Transverse colon (tissue), 4 donors: ENCODE measurements around the gene GRM4. TPM values are rescaled to one million over a fixed set of nuclear protein-coding genes. Genes with fewer than 3 reads are reported as not detected.

ENCODE experiments used
- DNase-seq: peaks from one replicate; pipeline ENCODE4 v3.0.0-alpha.2; 2019
- H3K27ac ChIP-seq, 4 donors: fragments of 200-600 bp; sonication (generic); 2 replicates each; pipeline ENCODE4 v1.5.1; 2016 to 2018; ENCODE audit warnings: inconsistent platforms in 4 of 4
- H3K27me3 ChIP-seq: fragments of 200-600 bp; sonication (generic); 2 replicates; pipeline ENCODE4 v1.5.1; 2017; ENCODE audit warnings: inconsistent platforms
- H3K36me3 ChIP-seq, 4 donors: fragments of 200-600 bp; sonication (generic); 2 replicates each; pipeline ENCODE4 v1.5.1; 2017 to 2019; ENCODE audit warnings: inconsistent platforms in 4 of 4
- H3K4me1 ChIP-seq, 4 donors: fragments of 200-600 bp; sonication (generic); 2 replicates each; pipeline ENCODE4 v1.5.1; 2017 to 2020; ENCODE audit warnings: inconsistent platforms in 4 of 4
- H3K4me3 ChIP-seq, 4 donors: fragments of 200-600 bp; sonication (generic); 1 replicate in 1 of 4; 2 replicates in 3 of 4; pipeline versions ENCODE4 v1.5.1 to v1.6.1; 2017 to 2019; ENCODE audit warnings: inconsistent platforms in 4 of 4
- H3K9me3 ChIP-seq, 2 donors: fragments of 200-600 bp; sonication (generic); 2 replicates each; pipeline ENCODE4 v1.5.1; 2017 to 2019; ENCODE audit warnings: inconsistent platforms in 2 of 2
- CTCF ChIP-seq, 5 experiments: fragments of 200-600 bp in 3 of 5; fragments of 450-650 bp in 2 of 5; sonication (generic) in 3 of 5; IDR thresholded peaks; 1 replicate in 2 of 5; 2 replicates in 3 of 5; pipeline ENCODE4 v1.5.1; 2016 to 2017; ENCODE audit warnings: antibody characterized with exemption in 5 of 5, inconsistent platforms in 3 of 5, mild to moderate bottlenecking in 2 of 5, moderate library complexity in 1 of 5
- EP300 ChIP-seq: sonication (generic); formaldehyde crosslinking; IDR thresholded peaks from one replicate; pipeline ENCODE4 v1.6.1; 2017; ENCODE audit warnings: antibody characterized with exemption, low read depth
- POLR2A ChIP-seq: fragments of 450-650 bp; IDR thresholded peaks from one replicate; pipeline ENCODE4 v1.6.1; 2016; ENCODE audit warnings: antibody characterized with exemption, mild to moderate bottlenecking, moderate library complexity
- POLR2AphosphoS5 ChIP-seq, 3 donors: sonication (generic); formaldehyde crosslinking; IDR thresholded peaks; one replicate each; pipeline ENCODE4 v1.6.1; 2016; ENCODE audit warnings: antibody characterized with exemption in 3 of 3
- WGBS, 2 donors: methylation state at CpG; one replicate each; pipeline ENCODE4 v1.1.5; 2018; ENCODE audit warnings: low coverage in 1 of 2; 5-methylcytosine and 5-hydroxymethylcytosine counted together
- in situ Hi-C, 4 donors: fragments of 200-750 bp; cut with MboI; loops; one replicate each; pipeline versions ENCODE4 v1.15.0 to v1.15.1; 2017; ENCODE audit warnings: low sequenced_read_pairs in 3 of 4, low pct_ligation_motif_present in 1 of 4, low pct_unique_long_range_greater_than_20kb in 1 of 4
- intact Hi-C: fragments of 100-400 bp; cut with DNase I; formaldehyde crosslinking; loops from one replicate; pipeline ENCODE4 v1.15.1; 2023; ENCODE audit warnings: low total_unique reads
- total RNA-seq, 4 donors: library from RNA; depleted of rRNA; stranded (reverse); fragments of >200 nt; gene quantifications; one replicate each; pipeline ENCODE4 v1.1.0, GENCODE V29; 2016

Gene GRM4
- total RNA-seq, 4 donors from 2014 or later = not detected

GRCh38 chr6:33983109-33983716 lies 162.7 kb downstream of the GRM4 start:
- DNase-seq = peak; percentile 74
- peak overlapping the region; percentile 45 to 66 (median 63) for H3K27ac ChIP-seq
- 22 to 38% methylated on average over 4 to 13 of the region's 13 CpGs for WGBS, 2 donors
- intact Hi-C loops = no loop called here
- no peaks in the 10 kb centered on the region for H3K27me3 ChIP-seq
- peaks cover 0 to 28% (median 18%) of the 10 kb centered on the region in 4 donors for H3K4me1 ChIP-seq
- TF ChIP-seq CTCF (IDR thresholded peaks at IDR 0.05) (peak in 4 of 5 experiments; percentile 8 to 44 (median 20)), POLR2AphosphoS5 (IDR thresholded peaks at IDR 0.05) (peak; percentile 19 to 70 (median 70)), EP300 (no peak), POLR2A (peak; percentile 63)
- no peaks in the 10 kb centered on the region for H3K9me3 ChIP-seq
- H3K4me3 ChIP-seq = peak overlapping the region in 1 of 4 donors; percentile 17
- in situ Hi-C loops = no loop called here
- H3K36me3 ChIP-seq = no peaks in the 10 kb centered on the region

GRCh38 chr6:33981861-33982260 lies 164.0 kb downstream of the GRM4 start:
- intact Hi-C loops (no loop called here), in situ Hi-C loops (no loop called here)
- H3K4me3 ChIP-seq = no peak overlapping the region
- H3K27ac ChIP-seq = peak overlapping the region in 1 of 4 donors; percentile 37
- no peaks in the 10 kb centered on the region for H3K36me3 ChIP-seq
- no peak for DNase-seq
- no peaks in the 10 kb centered on the region for H3K9me3 ChIP-seq
- H3K27me3 ChIP-seq = no peaks in the 10 kb centered on the region
- TF ChIP-seq EP300 (no peak), CTCF (IDR thresholded peaks at IDR 0.05) (no peak), POLR2A (no peak), POLR2AphosphoS5 (IDR thresholded peaks at IDR 0.05) (no peak)
- H3K4me1 ChIP-seq = peaks cover 0 to 24% (median 13%) of the 10 kb centered on the region in 4 donors
- WGBS, 2 donors = 75 to 81% methylated on average over 3 to 4 of the region's 4 CpGs

- TF ChIP-seq CTCF (IDR thresholded peaks at IDR 0.05) (no peak), POLR2AphosphoS5 (IDR thresholded peaks at IDR 0.05) (no peak), EP300 (no peak), POLR2A (no peak)
- Histone ChIP-seq H3K9me3 (no peaks in the 10 kb centered on the region), H3K36me3 (no peaks in the 10 kb centered on the region), H3K4me3 (no peak overlapping the region), H3K4me1 (peaks cover 0 to 24% (median 13%) of the 10 kb centered on the region in 4 donors), H3K27ac (peak overlapping the region; percentile 8 to 37 (median 30)), H3K27me3 (peaks cover 4% of the 10 kb centered on the region)
- intact Hi-C loops (no loop called here), in situ Hi-C loops (no loop called here)
- WGBS, 2 donors = 67% methylated on average over 7 of the region's 7 CpGs; no CpG with 5 or more reads in 1 of the 2 donors
- DNase-seq = no peak
Measured at GRCh38 chr6:33981421-33981820, 164.5 kb downstream of the GRM4 start.

GRCh38 chr6:33980176-33981175 lies 165.4 kb downstream of the GRM4 start:
- Histone ChIP-seq H3K36me3 (no peaks in the 10 kb centered on the region), H3K4me3 (no peak overlapping the region), H3K9me3 (no peaks in the 10 kb centered on the region), H3K27me3 (peaks cover 13% of the 10 kb centered on the region), H3K27ac (peak overlapping the region; percentile 8 to 37 (median 30)), H3K4me1 (peaks cover 0 to 31% (median 13%) of the 10 kb centered on the region in 4 donors)
- in situ Hi-C loops = no loop called here
- intact Hi-C loops = no loop called here
- no peak for DNase-seq
- 57 to 70% methylated on average over 10 to 25 of the region's 25 CpGs for WGBS, 2 donors
- TF ChIP-seq CTCF (IDR thresholded peaks at IDR 0.05) (no peak), EP300 (no peak), POLR2A (no peak), POLR2AphosphoS5 (IDR thresholded peaks at IDR 0.05) (no peak)
